Suprapubic skin (tissue), 4 donors: ENCODE measurements around the gene EDARADD. TPM values are rescaled to one million over a fixed set of nuclear protein-coding genes. Genes with fewer than 3 reads are reported as not detected.

Experiments used
- DNase-seq, 2 donors: peaks; one replicate each; pipeline ENCODE4 v3.0.0-alpha.2; 2019; ENCODE audit warnings: low spot score in 2 of 2
- H3K27ac ChIP-seq: fragments of 200-600 bp; sonication (generic); one replicate; pipeline ENCODE4 v1.5.1; 2019
- H3K27me3 ChIP-seq: fragments of 200-600 bp; sonication (generic); one replicate; pipeline ENCODE4 v1.5.1; 2019
- H3K36me3 ChIP-seq: fragments of 200-600 bp; sonication (generic); one replicate; pipeline ENCODE4 v1.5.1; 2019
- H3K4me1 ChIP-seq: fragments of 200-600 bp; sonication (generic); one replicate; pipeline ENCODE4 v1.5.1; 2019
- H3K4me3 ChIP-seq: fragments of 200-600 bp; sonication (generic); one replicate; pipeline ENCODE4 v1.5.1; 2019; ENCODE audit warnings: mild to moderate bottlenecking
- H3K9me3 ChIP-seq: fragments of 200-600 bp; sonication (generic); one replicate; pipeline ENCODE4 v1.5.1; 2019
- CTCF ChIP-seq, 2 donors: fragments of 200-600 bp in 1 of 2; fragments of 450-650 bp in 1 of 2; sonication (generic) in 1 of 2; IDR thresholded peaks; one replicate each; pipeline ENCODE4 v1.5.1; 2016 to 2019; ENCODE audit warnings: antibody characterized with exemption in 2 of 2, mild to moderate bottlenecking in 1 of 2, moderate library complexity in 1 of 2
- EP300 ChIP-seq: sonication (generic); formaldehyde crosslinking; IDR thresholded peaks from one replicate; pipeline ENCODE4 v1.6.1; 2017; ENCODE audit warnings: antibody characterized with exemption
- POLR2A ChIP-seq, 2 donors: fragments of 450-650 bp; IDR thresholded peaks; one replicate each; pipeline ENCODE4 v1.6.1; 2017; ENCODE audit warnings: antibody characterized with exemption in 2 of 2, mild to moderate bottlenecking in 2 of 2, moderate library complexity in 2 of 2
- POLR2AphosphoS5 ChIP-seq, 3 donors: sonication (generic); formaldehyde crosslinking; IDR thresholded peaks; one replicate each; pipeline ENCODE4 v1.6.1; 2017; ENCODE audit warnings: antibody characterized with exemption in 3 of 3
- WGBS: methylation state at CpG from one replicate; pipeline ENCODE4 v1.1.5; 2018; 5-methylcytosine and 5-hydroxymethylcytosine counted together
- total RNA-seq, 4 donors: library from RNA; depleted of rRNA; stranded (reverse); fragments of >200 nt; gene quantifications; one replicate each; pipeline ENCODE4 v1.1.0, GENCODE V29; 2016

Gene EDARADD
- total RNA-seq, 4 donors from 2014 or later = 5.5 to 10.1 (median 7.6) TPM

GRCh38 chr1:236522937-236523703 is 129.0 kb downstream of the EDARADD start:
- Histone ChIP-seq H3K4me3 (peak overlapping the region; percentile 71), H3K4me1 (peaks cover 7% of the 10 kb centered on the region), H3K9me3 (no peaks in the 10 kb centered on the region), H3K27me3 (no peaks in the 10 kb centered on the region), H3K27ac (peak overlapping the region; percentile 87), H3K36me3 (peaks cover 14% of the 10 kb centered on the region)
- 12% methylated on average over 26 of the region's 26 CpGs for WGBS
- TF ChIP-seq EP300 (no peak), POLR2A (IDR thresholded peaks at IDR 0.05) (no peak), POLR2AphosphoS5 (IDR thresholded peaks at IDR 0.05) (no peak), CTCF (IDR thresholded peaks at IDR 0.05) (no peak)
- DNase-seq = no peak

GRCh38 chr1:236523704-236524141 is 129.6 kb downstream of the EDARADD start, which contains the start of gene LGALS8:
TSS of gene LGALS8 (plus strand) at chr1:236523982. CDS start at chr1:236526071, 2,089 bp downstream.
- H3K9me3 ChIP-seq = no peaks in the 10 kb centered on the region
- WGBS = 0% methylated on average over 3 of the region's 35 CpGs
- TF ChIP-seq POLR2A (IDR thresholded peaks at IDR 0.05) (peak in 1 of 2 donors; percentile 41), POLR2AphosphoS5 (IDR thresholded peaks at IDR 0.05) (peak in 2 of 3 donors; percentile 50 to 96), EP300 (no peak), CTCF (IDR thresholded peaks at IDR 0.05) (no peak)
- peak within 1 kb of the TSS; percentile 87 for H3K27ac ChIP-seq
- peak within 1 kb of the TSS; percentile 71 for H3K4me3 ChIP-seq
- peaks cover 7% of the 10 kb centered on the region for H3K4me1 ChIP-seq
- DNase-seq = peak; percentile 95 to 96
- H3K27me3 ChIP-seq = no peaks in the 10 kb centered on the region
- peaks cover 14% of the 10 kb centered on the region for H3K36me3 ChIP-seq

GRCh38 chr1:236524142-236524894 is 130.2 kb downstream of the EDARADD start:
- TF ChIP-seq EP300 (no peak), POLR2AphosphoS5 (IDR thresholded peaks at IDR 0.05) (peak in 1 of 3 donors; percentile 33), CTCF (IDR thresholded peaks at IDR 0.05) (no peak), POLR2A (IDR thresholded peaks at IDR 0.05) (no peak)
- peak in 1 of 2 donors; percentile 73 for DNase-seq
- Histone ChIP-seq H3K27me3 (no peaks in the 10 kb centered on the region), H3K27ac (peak overlapping the region; percentile 87), H3K9me3 (no peaks in the 10 kb centered on the region), H3K4me3 (peak overlapping the region; percentile 71), H3K36me3 (peaks cover 14% of the 10 kb centered on the region), H3K4me1 (peaks cover 7% of the 10 kb centered on the region)
- 0% methylated on average over 10 of the region's 32 CpGs for WGBS

- peaks cover 14% of the 10 kb centered on the region for H3K36me3 ChIP-seq
- peak overlapping the region; percentile 71 for H3K4me3 ChIP-seq
- H3K4me1 ChIP-seq = peaks cover 7% of the 10 kb centered on the region
- WGBS = 5% methylated on average over 3 of the region's 3 CpGs
- no peaks in the 10 kb centered on the region for H3K9me3 ChIP-seq
- no peak for DNase-seq
- no peaks in the 10 kb centered on the region for H3K27me3 ChIP-seq
- H3K27ac ChIP-seq = peak overlapping the region; percentile 87
- TF ChIP-seq CTCF (IDR thresholded peaks at IDR 0.05) = no peak
- TF ChIP-seq EP300 = no peak
- TF ChIP-seq POLR2AphosphoS5 (IDR thresholded peaks at IDR 0.05) = no peak
- no peak for TF ChIP-seq POLR2A (IDR thresholded peaks at IDR 0.05)
Observed at GRCh38 chr1:236524895-236525184, 130.8 kb downstream of the EDARADD start.

GRCh38 chr1:236526079-236526478 is 132.0 kb downstream of the EDARADD start:
- Histone ChIP-seq H3K27me3 (no peaks in the 10 kb centered on the region), H3K9me3 (no peaks in the 10 kb centered on the region), H3K4me3 (no peak overlapping the region), H3K36me3 (peaks cover 14% of the 10 kb centered on the region), H3K4me1 (peaks cover 10% of the 10 kb centered on the region), H3K27ac (no peak overlapping the region)
- WGBS = 73% methylated on average over 3 of the region's 3 CpGs
- TF ChIP-seq CTCF (IDR thresholded peaks at IDR 0.05) = no peak
- TF ChIP-seq POLR2AphosphoS5 (IDR thresholded peaks at IDR 0.05) = no peak
- TF ChIP-seq POLR2A (IDR thresholded peaks at IDR 0.05) = no peak
- no peak for TF ChIP-seq EP300
- no peak for DNase-seq
